Activated CD4-positive, alpha-beta T cell treated with anti-CD3 and anti-CD28 coated beads for 48 hours (primary cell): ENCODE data around the gene GRM4.

Source experiments
- DNase-seq: peaks from one replicate; pipeline ENCODE4 v3.0.0-alpha.2; 2020

The GRM4 gene

DNA sequence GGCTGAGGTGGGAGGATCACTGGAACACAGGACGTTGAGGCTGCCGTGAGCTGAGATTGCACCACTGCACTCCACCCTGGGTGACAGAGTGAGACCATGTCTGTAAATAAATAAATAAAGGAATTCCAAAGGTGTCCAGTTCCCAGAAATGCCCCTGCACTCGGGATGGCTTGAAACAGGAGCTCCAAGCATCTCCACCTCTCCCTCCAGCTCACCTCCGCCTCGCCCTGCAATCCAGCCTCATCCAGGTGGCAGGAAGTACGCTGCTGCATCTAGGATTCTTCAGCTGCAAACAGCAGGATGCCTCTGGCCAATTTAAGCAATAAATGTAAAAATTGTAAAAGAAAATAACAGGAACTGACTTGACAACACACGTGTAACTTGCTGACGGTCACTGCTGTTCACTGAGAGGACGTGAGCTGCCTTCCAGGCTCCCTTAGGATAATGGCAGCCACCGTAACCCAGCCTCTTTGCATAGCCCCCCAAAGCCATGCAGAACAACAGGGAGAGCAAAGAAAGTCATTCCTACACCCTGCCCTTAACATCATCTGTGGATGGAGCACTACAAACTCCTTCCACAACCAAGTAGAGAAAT, 11.4 kb upstream of the GRM4 start:
- no peak for DNase-seq

DNA sequence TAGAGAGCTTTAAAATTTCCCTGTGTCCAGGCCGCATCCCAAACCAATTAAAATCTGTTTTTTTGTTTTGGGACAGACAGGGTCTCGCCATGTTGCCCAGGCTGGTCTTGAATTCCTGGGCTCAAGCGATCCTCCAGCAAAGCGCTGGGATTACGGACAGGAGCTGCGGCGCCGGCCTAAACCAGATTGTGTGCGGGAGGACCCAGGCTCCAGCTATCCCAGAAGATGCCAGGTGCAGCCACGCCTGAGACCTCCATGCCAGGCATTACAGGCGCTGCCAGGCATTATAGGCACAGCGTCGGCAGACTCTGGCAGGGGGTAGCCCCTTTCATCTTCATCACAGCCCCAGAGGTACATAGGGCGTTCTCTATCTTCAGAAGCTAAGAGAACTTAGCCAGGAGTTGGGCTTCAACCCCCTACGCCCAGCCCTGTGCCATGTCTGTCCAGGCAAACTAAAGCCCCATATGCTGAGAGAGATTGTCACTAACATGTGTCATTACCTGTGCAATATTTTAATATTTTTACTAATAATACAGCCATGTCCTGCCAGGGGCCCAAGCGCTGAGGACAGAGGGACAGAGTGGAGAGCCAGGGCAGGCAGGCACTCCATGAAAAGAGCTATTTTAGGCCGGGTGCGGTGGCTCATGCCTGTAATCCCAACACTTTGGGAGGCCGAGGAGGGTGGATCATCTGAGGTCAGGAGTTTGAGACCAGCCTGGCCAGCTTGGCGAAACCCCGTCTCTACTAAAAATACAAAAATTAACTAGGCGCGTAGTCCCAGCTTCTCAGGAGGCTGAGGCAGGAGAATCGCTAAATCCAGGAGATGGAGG, 9.8 kb upstream of the GRM4 start:
- no peak for DNase-seq

DNA sequence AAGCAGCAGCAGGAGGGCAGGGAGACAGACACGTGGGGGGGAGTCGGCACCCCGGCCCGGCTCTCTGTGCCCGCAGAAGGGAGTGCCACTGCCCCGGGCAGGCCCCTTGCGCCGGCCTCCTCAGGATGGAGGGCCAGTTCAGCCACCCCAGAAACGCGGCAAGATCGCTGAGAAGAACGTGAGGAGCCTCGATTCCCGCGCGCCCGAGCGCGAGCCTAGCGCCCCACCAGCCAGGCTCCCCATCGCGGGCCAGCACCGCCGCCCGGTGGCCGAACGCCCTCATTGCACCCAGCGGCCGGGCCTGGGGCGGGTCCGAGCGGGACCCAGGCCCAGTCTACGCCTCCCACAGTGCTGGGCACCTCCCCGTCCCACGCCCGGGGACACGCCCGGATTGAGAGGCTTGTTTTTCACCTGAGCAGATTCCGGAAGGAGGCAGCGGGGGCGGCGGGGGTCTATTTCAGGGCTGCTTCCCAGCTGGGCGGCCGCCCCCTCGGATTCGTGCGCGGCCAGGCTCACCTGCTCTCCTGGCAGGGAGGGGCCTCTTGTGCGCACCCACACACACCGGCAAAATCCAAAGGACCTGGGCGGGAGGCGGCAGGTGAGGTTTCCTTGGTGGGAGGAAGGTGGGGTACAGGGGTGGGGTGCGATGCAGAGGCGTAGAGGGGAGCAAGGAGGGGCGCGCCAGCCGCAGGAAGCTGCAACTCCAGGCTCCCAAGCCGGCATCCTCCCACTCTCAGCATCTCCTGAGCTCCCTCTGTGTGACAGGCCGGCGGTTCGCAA, 9.0 kb upstream of the GRM4 start:
- peak; percentile 83 for DNase-seq

DNA sequence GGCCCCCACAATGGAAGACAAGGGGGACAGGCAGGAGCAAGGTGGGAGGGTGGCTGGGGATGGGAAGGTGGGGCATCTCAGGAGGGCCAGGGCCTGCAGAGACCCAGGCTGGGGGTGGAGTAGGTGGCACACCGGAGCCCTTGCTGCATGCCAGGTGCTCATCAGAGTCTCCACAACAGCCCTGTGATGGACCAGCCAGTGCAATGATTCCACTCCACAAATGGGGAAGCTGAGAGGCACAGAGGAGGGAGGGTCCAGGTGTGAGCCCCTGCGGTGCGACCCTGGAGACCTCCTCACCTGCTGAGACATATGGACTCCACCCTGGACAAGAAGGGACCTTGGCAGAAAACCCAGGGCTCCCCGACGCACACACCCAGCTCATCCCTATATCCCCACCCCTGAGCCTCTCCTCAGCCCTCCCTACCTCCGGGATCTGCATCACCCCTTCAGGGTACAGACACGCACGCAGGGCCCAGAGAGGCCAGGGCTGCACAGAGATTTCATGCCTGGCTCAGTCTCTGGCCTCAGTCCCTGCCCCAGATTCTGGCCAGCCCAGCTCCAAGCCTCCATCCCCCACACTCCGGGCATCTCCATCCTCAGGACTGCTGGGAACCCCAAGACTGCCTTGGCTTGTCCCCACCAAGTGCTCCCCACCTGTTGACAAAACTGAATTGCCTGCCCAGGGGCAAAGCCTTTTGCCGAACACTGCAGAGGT, 7.1 kb upstream of the GRM4 start:
- DNase-seq = no peak

DNA sequence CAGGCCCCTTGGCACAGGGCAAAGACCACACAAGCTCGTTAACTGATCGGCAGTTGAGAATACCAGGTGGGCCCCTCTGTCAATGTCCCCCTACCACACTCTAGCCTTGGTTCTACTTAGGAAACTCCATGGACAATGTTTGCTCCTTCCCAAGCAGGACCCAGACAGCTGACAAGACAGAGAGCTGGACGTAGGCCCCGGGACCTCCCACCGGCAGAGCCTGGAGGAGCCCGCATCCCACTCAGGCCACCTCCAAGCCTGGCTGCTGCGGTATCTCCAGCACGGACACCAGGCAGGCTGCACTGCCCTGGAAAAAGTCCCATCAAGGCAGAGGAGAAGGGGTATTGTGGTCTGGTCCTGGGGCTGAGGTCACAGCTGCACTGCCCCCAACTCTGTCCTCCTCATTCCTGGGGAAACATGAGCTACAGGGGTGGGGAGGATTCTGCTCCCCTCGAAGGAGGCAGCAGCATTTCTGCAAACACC, 6.2 kb upstream of the GRM4 start:
- no peak for DNase-seq

DNA sequence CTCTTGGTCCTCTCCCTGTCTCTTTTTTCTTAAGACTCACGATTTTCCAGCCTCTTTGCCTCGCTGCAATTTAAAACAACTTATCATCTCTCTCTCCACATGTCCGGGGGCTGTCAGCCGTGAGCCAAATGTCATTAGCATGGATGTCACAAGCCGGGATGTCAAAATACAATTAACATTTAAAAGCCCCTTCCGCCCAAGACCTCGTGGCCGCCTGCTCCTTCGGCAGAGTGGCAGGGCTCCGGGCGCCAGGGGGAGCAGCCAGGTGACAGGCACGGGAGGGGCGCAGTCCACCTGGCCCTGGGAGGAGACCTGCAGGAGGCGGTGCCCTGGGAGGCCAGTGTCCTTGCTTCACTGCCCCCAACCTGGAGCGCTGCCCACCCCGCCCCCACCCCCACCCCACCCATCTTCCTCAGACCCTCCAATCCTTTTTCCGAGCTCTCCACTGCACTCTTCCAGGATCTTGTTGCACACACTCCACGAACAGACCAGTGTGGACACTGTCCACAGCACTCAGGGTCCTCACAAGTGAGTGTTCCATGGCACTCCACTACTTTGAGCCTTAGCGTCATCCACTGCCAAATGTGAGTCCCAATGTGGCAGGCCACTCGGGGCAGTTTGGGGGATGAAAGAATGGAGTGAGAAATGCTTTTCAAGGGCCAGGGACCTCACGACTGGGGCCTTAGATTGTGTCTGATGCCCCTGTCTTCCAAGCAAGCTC, 5.6 kb upstream of the GRM4 start:
- DNase-seq = no peak

DNA sequence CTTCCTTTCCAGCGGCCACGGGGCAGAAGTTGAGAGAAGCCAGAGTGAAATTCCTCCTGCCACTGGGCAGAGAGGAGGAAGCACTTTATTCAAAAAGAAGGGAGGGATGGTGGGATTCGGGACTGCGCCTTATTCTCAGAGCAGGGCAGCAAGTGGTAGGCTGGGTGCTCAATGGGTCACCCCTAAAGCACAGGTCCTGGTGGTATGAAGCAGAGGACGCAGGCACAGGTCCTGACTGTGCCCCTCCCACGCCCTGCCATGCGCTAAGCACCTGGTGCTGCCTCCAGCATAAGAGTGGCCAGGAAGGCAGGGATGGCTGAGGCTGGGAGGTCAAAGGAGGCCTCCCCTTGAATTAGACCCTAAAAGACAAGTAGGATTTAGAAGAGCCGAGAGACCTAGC, 4.9 kb upstream of the GRM4 start:
- no peak for DNase-seq

DNA sequence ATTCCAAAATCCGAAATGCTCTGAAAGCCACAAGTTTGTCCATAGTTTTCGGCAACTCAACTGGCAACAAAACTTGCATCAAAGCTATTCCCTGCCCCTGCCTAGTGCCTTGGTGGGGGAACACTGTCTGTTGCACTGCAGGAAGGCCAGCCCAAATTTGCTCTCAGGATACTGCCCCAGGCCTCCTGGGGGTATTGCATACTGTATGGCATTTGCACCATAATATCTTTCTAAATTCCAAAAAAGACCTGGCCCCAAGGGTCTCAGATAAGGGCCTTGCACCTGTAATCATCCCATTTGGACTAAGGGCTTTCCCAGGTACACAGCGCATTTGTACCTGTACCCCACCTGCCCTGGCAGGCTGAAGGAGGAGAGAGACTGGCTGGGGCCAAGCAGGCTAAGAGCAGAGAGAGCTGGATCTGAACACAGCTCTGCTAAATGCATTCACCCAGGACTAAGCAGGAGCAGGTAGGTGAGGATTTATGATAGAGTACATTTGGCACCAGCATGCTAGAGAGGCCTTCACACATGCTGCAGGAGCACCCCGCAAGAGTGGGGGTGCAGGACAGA, 4.0 kb upstream of the GRM4 start:
- no peak for DNase-seq

DNA sequence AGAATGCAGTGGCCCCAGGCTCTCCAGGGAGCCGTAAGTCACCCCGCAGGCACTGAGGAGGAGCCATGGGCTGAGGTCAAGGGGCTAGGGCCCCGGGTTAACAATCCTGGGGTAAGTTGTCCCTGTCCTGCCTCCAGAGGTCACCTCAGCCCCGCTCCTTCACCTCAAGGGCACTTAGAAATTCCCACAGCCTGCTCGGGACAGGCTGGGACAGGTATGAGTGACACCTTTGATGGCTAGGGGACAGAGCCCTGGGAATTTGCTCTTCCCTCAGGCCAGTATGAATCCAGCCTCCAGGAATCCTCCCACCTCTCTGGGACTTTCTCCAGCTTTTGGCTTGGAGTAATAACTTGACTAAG, 3.5 kb upstream of the GRM4 start:
- no peak for DNase-seq

DNA sequence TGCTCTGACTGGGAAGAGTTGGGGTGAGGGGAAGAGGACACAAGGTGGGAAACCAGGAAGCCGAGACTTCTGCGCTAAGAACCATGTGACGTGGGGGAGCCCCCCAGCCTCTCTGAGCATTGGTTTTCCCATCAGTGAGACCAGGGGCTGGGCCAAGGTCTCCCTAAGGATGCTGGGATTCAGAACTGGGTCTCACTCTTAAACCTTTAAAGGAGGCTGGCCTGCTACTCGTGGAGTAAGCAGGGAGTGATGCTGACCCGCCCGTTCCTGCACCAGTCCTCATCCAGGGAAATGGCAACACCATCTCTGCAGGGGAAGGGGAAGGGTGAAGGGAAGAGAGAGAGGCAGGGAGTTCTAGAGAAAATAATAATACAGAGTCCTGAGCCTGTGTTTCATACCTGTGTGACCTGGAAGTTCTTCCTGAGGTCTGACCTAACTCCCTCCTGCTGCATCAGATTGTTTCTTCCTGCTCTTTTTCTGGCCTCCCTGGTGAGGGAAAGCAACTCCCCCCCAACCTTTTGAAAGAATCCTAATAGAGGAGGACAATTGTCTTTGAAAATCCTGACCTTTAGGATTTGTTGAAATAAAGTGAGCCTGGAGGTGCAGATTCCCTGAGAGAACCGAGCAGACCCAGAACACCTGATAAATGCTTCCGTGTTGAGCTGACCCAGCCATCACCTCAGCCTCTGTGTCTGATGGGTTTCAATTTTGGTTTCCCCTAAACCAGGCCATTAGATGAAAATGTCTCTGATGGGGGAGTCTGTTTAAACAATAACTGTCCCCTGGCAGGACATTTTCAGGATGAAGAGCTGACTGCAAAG, 3.0 kb upstream of the GRM4 start:
- DNase-seq = no peak

DNA sequence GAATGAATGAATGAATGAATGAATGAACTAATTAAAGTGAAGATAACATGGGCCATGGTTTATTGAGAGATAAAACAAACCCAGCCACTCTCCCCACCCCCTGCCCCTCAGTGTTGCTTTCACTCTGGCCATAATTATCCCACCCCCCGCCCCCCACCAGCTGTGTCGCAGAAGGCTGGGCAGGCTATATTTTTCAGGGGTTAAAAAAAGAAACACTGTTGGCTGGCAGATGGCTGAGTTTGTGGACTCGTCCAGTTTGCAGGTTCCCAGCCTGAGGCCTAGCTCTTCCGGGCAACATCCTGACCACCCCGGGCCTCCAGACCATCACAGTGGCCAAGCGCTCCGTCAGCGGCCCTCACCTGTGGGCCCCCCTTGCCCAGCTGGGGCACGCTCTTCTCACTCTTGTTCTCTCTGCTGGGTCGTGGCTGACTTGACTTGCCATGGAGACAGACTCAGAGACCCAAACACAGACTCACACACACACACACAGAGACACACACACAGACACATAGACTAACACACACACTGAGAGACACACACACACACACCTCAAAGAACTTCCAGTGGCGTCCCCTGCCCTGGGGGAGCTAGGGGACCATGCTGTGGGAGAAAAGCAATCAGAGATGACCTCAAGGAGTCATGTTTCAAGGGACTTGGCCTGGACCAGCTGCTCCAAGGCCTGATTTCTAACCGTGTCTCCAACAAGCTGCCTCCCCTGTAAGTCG, 2.2 kb upstream of the GRM4 start:
- DNase-seq = no peak

DNA sequence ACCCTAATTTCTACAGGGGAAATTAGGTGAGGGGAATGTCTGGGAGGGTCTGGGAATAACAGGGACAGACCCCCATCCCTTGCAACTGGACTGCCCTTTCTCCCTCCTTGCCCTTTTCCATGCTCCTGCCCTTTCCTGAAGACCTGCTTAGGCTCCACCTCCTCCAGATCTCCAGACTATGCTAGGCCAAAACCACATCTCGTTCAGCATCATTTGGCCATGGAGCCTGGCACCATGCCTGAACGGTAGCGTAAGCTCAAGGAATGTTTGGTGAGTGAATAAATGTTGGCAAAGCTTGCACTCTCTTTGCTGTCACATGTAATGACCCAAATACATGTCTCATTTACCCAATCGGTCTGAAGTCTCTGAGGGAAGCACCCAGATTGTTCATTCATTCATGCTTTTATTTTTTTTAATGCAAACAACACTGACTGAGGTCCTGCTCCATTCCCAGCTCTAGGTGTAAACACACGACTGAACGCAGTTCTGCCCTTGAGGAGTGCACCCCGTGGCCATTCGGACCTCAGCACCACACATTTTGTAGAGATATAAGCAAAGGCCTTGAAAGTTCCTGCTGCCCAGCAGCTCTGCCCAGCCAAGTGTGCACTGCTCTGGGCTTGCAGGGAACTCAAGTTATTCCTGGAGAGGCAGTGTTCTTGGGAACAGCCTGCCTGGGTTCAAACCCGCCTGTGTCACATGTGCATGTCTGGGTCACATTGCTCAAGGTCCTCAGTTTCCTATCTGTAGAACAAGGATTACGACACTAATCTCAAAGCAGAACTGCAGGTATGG, 1.1 kb upstream of the GRM4 start:
- DNase-seq = no peak

DNA sequence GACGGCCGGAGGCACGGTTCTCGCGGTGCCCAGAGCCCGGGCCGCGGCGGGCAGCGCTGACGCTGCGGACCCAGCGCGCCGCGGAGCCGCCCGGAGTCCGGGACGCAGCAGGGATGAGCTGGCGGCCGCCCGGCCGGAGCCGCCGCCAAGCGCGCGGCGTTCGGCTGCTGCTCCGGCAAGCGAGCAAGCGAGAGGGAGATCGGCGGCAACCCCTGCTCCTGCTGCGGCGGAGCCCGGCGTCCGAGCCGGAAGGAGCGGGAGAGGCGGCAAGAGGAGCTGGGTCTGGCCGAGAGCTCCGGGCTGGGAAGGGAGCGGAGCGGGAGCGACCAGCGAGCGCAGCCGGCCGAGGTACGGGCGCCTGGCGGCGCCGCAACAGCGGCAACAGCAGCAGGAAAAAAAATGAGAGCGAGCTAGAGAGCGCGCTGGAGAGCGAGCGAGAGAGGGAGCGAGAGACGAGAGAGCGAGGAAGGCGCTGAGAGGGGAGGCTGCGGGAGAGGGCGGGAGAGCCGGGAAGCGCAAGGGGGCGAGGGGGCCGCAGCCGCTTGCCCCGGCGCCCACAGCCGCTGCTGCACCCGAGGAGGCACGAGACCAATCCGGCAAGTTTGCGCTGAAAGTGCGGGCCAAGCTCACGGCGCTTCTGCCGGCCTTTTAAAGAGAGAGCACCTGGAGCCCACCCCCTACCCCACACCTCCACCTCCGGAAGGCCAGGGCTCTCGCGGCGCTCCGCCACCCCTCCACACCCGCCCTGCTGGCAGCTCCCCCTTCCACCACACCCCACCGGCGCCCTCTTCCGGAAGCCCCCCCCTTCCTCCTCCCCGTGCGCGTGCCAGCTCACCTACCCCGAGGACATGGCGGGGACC, 496 bp downstream of the GRM4 start:
- DNase-seq = peak; percentile 35

DNA sequence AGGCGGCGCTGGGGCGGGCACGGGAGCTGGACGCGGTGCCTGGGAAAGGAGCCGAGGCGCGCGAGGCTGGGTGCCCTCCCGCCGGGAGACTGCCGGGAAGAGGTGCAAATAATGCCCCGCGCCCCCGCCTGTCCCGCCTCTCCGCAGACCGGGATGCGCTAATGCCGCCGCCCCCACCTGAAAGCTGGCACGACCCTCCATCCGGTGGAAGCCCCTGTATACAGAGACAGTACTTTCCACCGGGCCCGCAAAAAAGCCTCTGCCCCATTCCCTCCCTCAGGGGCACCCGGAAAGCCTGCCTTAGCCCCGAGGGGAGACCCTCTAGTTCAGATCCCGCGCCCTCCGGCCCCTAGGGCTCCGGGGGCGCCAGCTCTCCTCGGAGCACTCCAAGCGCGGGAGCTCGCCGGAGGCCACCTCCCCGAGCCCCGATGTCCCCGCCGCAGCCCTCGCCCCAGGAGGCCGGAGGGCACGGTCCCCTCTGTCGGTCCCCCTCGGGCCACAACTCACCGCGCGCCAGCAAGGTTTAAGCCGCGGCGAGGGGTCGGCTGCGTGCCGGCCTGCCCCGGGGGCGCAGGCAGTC, 1.2 kb downstream of the GRM4 start:
- DNase-seq = no peak

DNA sequence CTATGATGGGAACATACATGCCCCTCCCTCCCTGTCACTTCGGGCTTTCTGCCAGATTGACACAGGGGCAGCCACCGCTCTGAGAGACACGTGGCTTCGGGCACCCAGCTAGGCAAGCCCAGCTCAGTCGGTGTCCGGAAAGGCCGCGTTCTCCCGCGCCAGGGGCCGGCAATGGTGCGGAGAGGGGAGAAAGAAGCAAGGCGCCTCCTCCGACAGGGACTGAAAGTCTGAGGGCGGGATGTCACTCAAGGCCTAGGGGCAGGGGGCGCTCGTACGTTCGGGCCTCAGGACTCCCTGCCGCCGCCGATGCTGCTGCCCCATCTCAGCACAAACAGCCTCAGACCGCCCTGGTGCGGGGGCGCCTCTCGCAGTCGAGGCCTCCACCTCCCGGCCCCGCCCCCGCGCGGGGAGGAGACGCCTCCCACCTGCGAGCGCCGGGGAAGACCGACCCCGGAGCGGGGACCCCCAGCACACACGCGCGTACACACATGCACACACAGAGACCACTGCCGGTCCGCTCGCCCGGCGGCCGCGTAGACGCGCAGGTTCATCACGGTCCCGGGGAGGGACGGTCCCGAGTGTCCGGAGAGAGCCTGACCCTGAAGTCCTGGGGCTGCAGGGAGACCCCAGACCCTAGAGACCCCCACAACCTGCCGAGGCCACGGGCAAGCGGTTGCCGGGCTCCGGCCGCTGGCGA, 1.9 kb downstream of the GRM4 start:
- DNase-seq = peak; percentile 63

DNA sequence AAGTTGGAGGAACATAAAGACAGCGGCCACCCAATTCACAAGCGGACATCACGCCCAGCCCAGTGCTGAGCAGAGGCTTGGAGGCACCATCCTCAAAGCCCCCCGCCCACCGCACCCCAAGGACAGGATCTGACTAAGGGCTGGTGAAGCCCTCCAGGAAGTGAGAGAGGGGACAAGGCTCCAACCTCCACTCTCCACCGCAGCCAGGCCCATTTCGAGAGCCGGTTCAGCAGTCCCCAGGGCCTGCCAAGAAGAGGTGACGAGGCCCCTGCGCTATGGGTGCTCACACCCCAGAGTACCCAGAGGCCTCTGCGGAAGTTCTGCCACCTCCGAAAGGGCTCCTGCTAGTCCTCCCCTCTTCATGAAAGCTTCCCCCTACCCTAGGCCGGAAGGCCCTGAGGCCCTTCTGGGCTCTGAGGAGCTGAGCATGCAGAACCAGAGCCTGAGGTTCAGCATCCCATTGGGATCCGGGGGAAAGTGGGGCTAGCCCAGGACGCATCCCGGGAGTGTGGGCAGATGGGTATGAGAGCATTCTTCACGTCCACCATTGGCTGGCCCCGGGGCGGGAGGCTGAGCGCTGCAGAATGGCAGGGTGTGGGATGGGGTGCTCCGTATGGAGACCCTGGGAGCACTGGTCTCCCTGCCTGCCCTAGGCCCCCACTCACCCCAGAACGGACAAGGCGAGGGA, 2.5 kb downstream of the GRM4 start:
- DNase-seq = no peak
